Inflammatory macrophage (primary cell): ENCODE measurements around the gene ATP2B2.

Experiments used
- DNase-seq, 2 donors: peaks; one replicate each; pipeline ENCODE4 v3.0.0-alpha.2; 2020 to 2022

The ATP2B2 gene

GRCh38 chr3:10529809-10530208, 24.4 kb upstream of the ATP2B2 start:
- no peak for DNase-seq

DNA sequence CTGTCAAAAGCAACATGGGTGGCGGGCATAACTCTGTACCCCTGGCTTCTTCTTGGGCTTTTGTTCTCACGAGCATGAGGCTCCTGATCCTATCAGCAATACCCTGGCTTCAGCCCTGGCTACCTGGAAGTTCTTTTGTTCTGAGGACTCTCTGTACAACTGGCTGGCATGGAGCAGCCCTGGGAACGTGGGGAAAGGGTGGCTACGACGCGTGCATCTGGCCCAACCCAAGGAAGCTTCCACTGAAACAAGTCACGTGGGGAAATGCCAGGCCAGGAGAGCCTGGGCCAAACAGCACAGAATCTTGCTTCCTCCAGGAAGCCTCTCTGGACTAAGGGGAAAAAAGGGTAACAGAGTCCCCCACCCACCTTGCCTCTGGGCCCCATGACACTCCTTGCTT, 22.7 kb upstream of the ATP2B2 start:
- no peak for DNase-seq

- DNase-seq, result no peak
These were observed 22.1 kb upstream of the ATP2B2 start for GRCh38 chr3:10527295-10528001.

- DNase-seq, result no peak
These were observed 21.0 kb upstream of the ATP2B2 start for GRCh38 chr3:10526366-10526765.

DNA sequence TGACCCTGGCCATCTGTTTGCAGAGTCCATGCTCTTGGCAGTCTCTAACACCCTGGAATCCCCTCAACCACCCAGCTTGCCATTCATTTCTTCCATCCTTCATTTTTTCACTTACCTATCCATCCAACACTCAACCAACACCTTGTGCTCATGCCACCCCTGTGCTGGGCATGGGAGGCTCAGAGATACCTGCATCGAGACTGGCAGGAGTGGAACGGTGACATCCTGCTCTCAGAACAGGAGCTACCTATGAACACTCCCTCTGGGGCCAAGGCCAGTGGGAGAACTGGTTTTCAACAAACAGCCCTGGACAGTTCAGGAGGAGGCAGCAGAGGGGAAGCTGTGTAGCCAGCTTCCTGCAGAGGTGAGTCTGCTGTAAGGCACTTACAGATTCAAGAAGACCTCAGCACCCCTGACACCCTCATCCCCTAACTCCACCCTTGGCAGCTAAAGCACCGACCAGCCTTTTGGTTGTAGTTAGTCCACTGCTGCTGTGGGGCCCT, 19.5 kb upstream of the ATP2B2 start:
- no peak for DNase-seq

GRCh38 chr3:10524270-10524669, 18.9 kb upstream of the ATP2B2 start:
- no peak for DNase-seq

- DNase-seq, result no peak
These were observed 18.2 kb upstream of the ATP2B2 start for GRCh38 chr3:10523561-10523960.

- no peak for DNase-seq
These were observed 17.4 kb upstream of the ATP2B2 start for GRCh38 chr3:10522646-10523303.

GRCh38 chr3:10521772-10522441, 16.5 kb upstream of the ATP2B2 start:
- no peak for DNase-seq

DNA sequence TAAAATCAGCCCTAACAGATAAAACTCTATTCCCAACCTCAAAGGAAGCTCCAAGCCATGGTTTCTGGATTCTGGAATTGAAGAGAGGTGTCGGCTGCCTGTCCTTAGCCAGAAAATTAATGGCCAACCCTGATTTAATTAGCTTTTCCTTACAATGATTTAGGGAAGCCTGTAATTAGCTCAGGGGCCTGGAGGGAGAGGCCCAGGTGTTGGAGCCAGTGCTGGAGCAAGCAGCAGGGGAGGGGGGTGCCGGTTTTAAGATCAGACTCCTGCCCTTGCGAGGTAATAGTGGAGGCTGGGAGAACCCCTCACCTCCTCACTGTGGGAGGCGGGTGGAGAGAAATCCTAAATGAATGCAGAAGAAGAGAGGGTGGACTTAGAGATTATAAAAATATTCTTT, 14.7 kb upstream of the ATP2B2 start:
- no peak for DNase-seq

DNA sequence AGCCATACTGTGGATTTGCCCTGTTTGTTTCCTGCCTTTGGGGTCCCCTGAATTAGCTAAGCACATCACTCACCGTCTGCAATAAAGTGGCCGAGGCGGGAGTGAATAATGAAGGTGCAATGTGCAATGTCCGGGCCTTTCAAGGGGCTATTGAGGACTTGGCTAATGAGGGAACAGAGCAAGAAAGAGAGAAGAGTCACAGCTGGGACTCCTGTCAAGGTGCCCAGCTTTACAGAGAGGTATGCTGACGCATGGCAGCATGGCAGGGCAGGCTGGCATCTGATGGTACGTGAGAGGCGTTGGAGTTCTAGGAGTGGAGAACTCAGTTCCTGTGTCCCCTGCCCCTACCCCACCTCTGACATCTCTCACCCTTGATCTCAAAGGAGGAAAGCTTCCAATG, 13.8 kb upstream of the ATP2B2 start:
- no peak for DNase-seq

DNA sequence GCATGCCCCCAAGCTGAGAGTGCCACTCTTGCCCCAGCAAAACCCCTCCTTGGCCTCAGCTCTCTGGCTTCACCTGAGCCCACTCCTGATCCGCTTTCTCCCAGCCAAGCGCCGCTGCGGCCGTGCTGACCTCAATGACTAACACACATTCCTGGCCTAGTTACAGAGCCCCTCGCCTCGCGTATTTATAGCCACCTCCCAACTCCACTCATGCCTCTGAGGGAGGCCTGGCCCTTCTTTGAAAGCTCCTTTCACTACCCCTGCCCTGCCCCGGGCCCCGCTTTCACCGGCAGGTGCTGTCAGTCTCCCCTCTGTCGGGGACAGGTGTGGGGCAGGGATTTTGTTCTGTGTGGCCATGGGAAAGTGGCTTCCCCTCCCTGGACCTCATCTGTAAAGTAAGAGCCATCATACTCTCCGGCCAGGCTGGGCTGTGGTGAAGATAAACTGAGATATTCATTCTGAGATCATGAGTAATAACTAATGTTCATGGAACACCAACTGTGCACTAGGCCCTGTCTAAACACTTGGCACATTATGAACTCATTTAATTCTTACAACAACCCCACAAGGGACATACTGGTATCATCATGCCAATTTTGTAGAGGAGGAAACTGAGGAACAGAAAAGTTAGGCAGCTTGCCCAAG, 13.2 kb upstream of the ATP2B2 start:
- no peak for DNase-seq

DNA sequence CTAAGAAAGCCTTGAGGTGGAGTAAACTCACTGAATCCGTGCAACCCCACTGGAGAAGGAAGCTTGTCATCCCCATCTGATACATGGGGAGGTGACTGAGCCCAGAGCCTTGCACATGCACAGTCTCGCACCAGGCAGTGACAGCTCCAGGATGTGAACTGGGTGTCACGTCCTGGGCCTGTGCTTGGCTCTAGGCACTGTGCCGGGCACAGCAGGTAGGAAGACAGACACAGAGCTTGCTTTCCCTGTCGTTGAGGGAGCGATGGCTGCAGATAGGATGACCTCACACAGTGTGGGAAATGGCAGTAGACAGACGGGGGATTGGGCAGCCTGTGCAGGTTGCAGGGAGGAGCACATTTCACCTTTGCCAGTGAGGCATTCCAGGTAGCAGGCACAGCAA, 12.2 kb upstream of the ATP2B2 start:
- DNase-seq, result no peak

DNA sequence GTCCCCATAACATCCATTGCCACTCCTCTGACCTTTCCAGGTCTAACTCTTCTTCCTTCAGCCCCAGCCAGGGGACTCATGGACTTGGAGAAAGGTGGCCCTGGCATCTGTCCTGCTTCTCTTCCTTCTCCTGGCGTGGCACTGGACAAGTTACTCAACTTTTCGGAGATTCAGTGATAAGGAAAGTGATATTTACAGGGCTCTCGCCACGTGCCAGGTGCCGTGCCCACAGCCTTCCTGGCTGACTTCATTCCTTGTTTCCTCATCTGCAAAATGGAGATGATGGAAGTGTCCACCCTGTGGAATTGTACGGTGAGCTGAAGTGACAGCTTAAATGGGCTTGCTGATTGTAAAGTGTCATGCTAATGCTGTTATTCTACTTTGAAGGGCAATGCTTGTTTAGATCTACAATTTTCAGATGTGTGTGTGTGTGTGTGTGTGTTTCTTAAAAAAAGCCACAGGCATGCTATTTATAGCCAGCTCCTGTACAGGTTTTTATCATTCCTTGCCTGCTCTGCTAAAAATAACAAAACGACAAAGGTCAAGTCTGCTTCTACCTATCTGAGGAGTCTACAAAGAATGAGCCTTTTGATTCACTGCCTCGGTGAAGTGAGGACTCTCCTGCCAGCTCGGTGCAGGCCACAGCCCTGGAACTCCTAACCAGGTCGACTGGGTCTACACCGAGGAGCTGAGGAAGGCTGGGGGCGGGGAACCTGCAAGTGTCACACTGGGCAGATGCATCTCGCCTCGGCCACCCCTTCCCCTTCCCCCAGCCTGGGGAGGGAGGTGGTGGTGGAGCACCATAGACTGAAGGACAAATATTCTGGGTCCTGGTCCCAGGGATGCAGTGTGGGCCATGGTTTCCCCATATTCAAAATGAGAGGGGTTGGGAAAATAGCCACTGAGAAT, 11.4 kb upstream of the ATP2B2 start:
- DNase-seq, result no peak

- DNase-seq, result no peak
These were observed 10.6 kb upstream of the ATP2B2 start for GRCh38 chr3:10515884-10516495.

DNA sequence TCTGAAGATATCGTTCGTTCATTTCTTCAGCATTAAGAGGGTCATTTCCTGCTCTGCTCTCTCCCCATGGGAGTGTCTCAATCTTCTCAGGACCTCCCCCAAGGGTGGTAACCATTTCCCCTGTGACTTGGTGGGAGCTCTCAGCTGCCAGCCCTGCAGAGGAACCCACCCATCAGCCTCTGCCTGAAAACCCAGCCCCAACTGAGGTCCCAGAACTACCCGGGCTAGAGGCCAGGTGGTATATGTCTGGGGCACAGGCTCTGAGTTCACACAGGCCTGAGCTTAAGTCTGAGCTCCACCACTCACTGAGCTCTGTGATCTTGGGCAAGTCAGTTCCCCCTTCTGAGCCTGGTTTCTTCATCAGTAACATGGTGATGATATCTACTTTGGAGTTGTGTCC, 10.0 kb upstream of the ATP2B2 start:
- peak; percentile 14 to 34 for DNase-seq

GRCh38 chr3:10514407-10515069, 9.2 kb upstream of the ATP2B2 start:
- DNase-seq, result no peak

DNA sequence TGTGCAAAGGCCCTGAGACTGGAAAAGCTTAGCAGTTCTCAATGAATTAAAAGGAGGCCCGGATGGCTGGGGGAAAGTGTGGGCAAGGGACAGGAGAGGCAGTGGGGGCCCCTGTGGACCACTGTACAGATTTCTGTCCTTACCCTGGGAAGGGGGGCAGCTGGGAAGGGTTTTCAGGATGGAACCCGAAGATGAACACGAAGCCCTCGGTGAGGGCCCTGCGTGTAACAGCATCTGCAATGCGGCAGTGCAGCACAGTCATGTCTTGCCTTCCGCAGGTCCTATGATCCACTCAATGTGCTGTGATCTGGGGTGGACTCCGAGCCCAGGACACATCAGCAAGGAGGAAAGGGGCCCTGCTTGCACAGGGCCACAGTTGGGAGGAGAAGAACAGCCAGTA, 7.9 kb upstream of the ATP2B2 start:
- DNase-seq, result no peak

DNA sequence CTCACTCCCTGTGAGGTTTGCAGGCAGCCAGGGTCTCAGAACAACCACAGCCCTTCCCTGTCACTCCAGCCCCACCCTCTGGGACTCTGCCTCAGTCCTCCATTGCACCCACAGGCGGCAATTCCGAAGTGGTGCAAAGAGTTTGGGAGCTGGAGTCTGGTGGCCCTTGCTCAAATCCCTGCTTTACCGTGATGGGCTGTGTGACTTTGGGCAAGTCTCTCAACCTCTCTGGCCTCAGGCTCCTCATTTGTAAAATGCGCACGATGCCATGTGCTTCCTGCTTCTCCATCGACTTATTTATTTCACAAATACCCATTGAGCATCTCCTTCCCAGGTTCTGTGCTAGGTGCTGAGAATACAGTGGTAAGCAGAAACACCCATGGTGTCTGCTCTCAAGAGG, 7.3 kb upstream of the ATP2B2 start:
- DNase-seq, result no peak

DNA sequence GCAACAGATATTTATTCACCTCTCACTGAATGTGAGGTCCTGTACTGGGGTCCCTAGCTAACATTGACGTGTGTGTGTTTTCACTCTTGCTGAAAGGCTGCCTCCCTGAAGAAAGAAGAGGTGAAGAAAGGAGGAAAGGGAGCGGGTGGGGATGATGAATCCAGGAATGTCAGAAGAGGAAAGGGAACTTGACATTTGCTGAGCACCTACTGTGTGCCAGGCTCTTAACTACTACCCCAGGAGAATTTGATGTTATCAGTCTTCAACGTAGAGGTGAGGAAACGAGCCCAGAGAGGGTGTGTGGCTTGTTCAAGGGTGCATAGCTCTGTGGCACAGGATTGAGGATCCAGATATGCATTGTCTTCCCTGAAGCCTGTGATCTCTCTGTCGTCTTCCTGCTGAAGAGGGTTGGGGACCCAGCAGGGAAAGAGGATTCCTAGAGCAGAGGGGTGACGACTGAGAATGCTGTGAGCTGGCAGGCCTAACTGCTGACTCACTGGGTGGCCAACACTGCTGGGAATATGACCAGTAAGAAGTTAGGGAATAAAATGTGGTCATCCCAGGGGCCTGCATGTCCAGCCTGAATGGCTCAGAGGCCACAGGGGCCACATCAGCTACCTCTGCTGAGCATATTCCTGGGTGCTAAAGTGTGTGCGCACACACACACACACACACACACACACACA, 6.6 kb upstream of the ATP2B2 start:
- no peak for DNase-seq
